CD14-positive monocyte (primary cell): ENCODE results near the gene IST1. TPM values are rescaled to one million over a fixed set of nuclear protein-coding genes. Genes with fewer than 3 reads are reported as not detected.

Experiments used
- DNase-seq, 3 donors: peaks; one replicate each; pipeline ENCODE4 v3.0.0-alpha.2; 2011 to 2022
- H2AFZ ChIP-seq: 2 replicates; pipeline ENCODE4 v1.6.0; 2012; ENCODE audit warnings: mild to moderate bottlenecking, low read depth, low read length, inconsistent platforms; ENCODE audit not compliant: insufficient read depth, poor library complexity, severe bottlenecking
- H3K27ac ChIP-seq, 2 donors: 1 replicate in 1 of 2; 2 replicates in 1 of 2; pipeline ENCODE4 v1.5.1; 2012 to 2013; ENCODE audit warnings: low read length in 2 of 2, control low read depth in 1 of 2, inconsistent platforms in 1 of 2, low read depth in 1 of 2, mild to moderate bottlenecking in 1 of 2
- H3K27me3 ChIP-seq, 2 donors: one replicate each; pipeline versions ENCODE4 v1.6.0 to v1.6.1; 2011 to 2013; ENCODE audit warnings: low read length in 2 of 2; ENCODE audit not compliant: control insufficient read depth in 2 of 2, insufficient read depth in 2 of 2
- H3K36me3 ChIP-seq, 2 donors: replicated peaks in 1 of 2; 1 replicate in 1 of 2; 2 replicates in 1 of 2; pipeline versions ENCODE4 v1.5.1 to v1.6.1; 2012 to 2013; ENCODE audit warnings: low read length in 2 of 2, control low read depth in 1 of 2, inconsistent platforms in 1 of 2, mild to moderate bottlenecking in 1 of 2; ENCODE audit not compliant: insufficient read depth in 2 of 2, control insufficient read depth in 1 of 2
- H3K4me1 ChIP-seq, 2 donors: 1 replicate in 1 of 2; 2 replicates in 1 of 2; pipeline versions ENCODE4 v1.5.1 to v1.6.1; 2012 to 2013; ENCODE audit warnings: low read length in 2 of 2, control low read depth in 1 of 2, inconsistent platforms in 1 of 2, mild to moderate bottlenecking in 1 of 2, moderate library complexity in 1 of 2; ENCODE audit not compliant: insufficient read depth in 2 of 2, control insufficient read depth in 1 of 2
- H3K4me2 ChIP-seq: replicated peaks from 2 replicates; pipeline ENCODE3; 2012; ENCODE audit warnings: low read length, moderate library complexity, mild to moderate bottlenecking; ENCODE audit not compliant: poor library complexity, severe bottlenecking; ENCODE audit errors: extremely low read depth
- H3K4me3 ChIP-seq, 3 experiments: fragments of 200-600 bp in 1 of 3; sonication (generic) in 1 of 3; replicated peaks in 1 of 3; 1 replicate in 2 of 3; 2 replicates in 1 of 3; pipeline ENCODE4 v1.5.1; 2011 to 2013; ENCODE audit warnings: low read length in 3 of 3, mild to moderate bottlenecking in 3 of 3, control low read depth in 2 of 3, low read depth in 2 of 3, inconsistent platforms in 1 of 3, moderate library complexity in 1 of 3
- H3K79me2 ChIP-seq: 2 replicates; pipeline ENCODE4 v1.6.0; 2012; ENCODE audit warnings: mild to moderate bottlenecking, control low read depth, inconsistent platforms, low read length, moderate library complexity; ENCODE audit not compliant: insufficient read depth
- H3K9ac ChIP-seq: 2 replicates; pipeline ENCODE4 v1.6.0; 2017; ENCODE audit warnings: low read length, mild to moderate bottlenecking; ENCODE audit not compliant: insufficient read depth, poor library complexity, severe bottlenecking
- H3K9me3 ChIP-seq, 2 donors: replicated peaks in 1 of 2; 1 replicate in 1 of 2; 2 replicates in 1 of 2; pipeline versions ENCODE4 v1.5.1 to v1.6.1; 2012 to 2013; ENCODE audit warnings: low read length in 2 of 2, control low read depth in 1 of 2; ENCODE audit not compliant: control insufficient read depth in 1 of 2, insufficient read depth in 1 of 2
- H4K20me1 ChIP-seq: 2 replicates; pipeline ENCODE4 v1.6.0; 2012; ENCODE audit warnings: mild to moderate bottlenecking, low read length, control low read depth, moderate library complexity; ENCODE audit not compliant: insufficient read depth
- H3K27ac Mint-ChIP-seq, 7 donors: one replicate each; pipeline ENCODE4 v1.8.0; 2020; ENCODE audit warnings: mild to moderate bottlenecking in 7 of 7, mixed read lengths in 7 of 7, moderate library complexity in 6 of 7, inconsistent platforms in 2 of 7
- H3K27me3 Mint-ChIP-seq, 3 donors: one replicate each; pipeline ENCODE4 v1.8.0; 2021 to 2022; ENCODE audit warnings: low read depth in 3 of 3, mild to moderate bottlenecking in 3 of 3, mixed read lengths in 3 of 3, moderate library complexity in 3 of 3, inconsistent platforms in 1 of 3
- H3K36me3 Mint-ChIP-seq, 2 donors: one replicate each; pipeline ENCODE4 v1.8.0; 2020; ENCODE audit warnings: mixed read lengths in 2 of 2, inconsistent platforms in 1 of 2, mild to moderate bottlenecking in 1 of 2
- H3K4me1 Mint-ChIP-seq: one replicate; pipeline ENCODE4 v1.8.0; 2020; ENCODE audit warnings: mild to moderate bottlenecking, mixed read lengths
- H3K4me3 Mint-ChIP-seq, 2 donors: one replicate each; pipeline ENCODE4 v1.8.0; 2020; ENCODE audit warnings: mild to moderate bottlenecking in 2 of 2, mixed read lengths in 2 of 2, moderate library complexity in 1 of 2
- H3K9me3 Mint-ChIP-seq, 7 donors: one replicate each; pipeline ENCODE4 v1.8.0; 2020 to 2022; ENCODE audit warnings: mixed read lengths in 7 of 7, mild to moderate bottlenecking in 6 of 7, moderate library complexity in 6 of 7, inconsistent platforms in 2 of 7
- WGBS: methylation state at CpG from one replicate; pipeline ENCODE4 v1.1.5; 2013; ENCODE audit warnings: missing lambda C conversion rate; ENCODE audit not compliant: insufficient coverage; 5-methylcytosine and 5-hydroxymethylcytosine counted together
- intact Hi-C, 2 donors: fragments of 100-400 bp; cut with micrococcal nuclease; formaldehyde crosslinking; loops; one replicate each; pipeline versions ENCODE4 v1.15.0 to v1.15.1; 2023
- polyA plus RNA-seq, 3 donors: library from polyadenylated mRNA; depleted of rRNA in 1 of 3; unstranded in 2 of 3; stranded (reverse) in 1 of 3; fragments of 300-500 nt in 2 of 3; fragments of >200 nt in 1 of 3; fragmentation: Illumina TruSeq in 2 of 3; gene quantifications; 1 replicate in 2 of 3; 2 replicates in 1 of 3; pipeline ENCODE4 v1.2.3, GENCODE V29; 2012 to 2021
- TF ChIP-seq, protein P1 (sequence below): fragments of 200-600 bp; IDR thresholded peaks from one replicate; pipeline ENCODE4 v1.8.0; 2022; ENCODE audit warnings: antibody characterized with exemption, mild to moderate bottlenecking

IST1 gene
- polyA plus RNA-seq, 3 donors = 81.3 to 233 (median 102) TPM

DNA sequence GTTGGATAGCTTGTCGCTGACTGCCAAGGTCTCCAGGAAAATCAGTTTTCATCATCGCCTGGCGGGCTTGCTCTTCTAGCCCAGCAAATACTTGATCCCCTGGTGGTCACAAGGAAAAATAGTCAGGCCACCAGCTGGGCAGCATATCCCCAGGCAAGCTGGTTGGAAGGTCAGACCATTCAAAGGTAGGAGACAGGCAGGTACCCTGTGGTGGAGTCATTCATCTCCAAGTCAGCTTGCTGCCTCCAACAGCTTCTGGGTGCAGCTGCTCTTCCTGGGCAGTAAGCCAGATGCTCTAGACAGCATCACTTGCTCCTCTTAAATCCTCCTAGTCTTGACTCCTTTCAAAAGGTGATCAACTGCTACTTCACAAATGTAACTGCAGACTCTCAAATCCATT, 27.4 kb upstream of the IST1 start:
- Mint-ChIP-seq H3K4me3 (no peak overlapping the region), H3K27me3 (peaks cover 0 to 3% (median 0%) of the 10 kb centered on the region in 3 donors), H3K9me3 (no peaks in the 10 kb centered on the region), H3K27ac (no peak overlapping the region), H3K4me1 (peaks cover 5% of the 10 kb centered on the region), H3K36me3 (peaks cover 38 to 42% of the 10 kb centered on the region in 2 donors)
- H2AFZ ChIP-seq = no peak overlapping the region
- H3K9ac ChIP-seq = no peak overlapping the region
- intact Hi-C loops = no loop called here
- H4K20me1 ChIP-seq = no peaks in the 10 kb centered on the region
- no peak for DNase-seq
- H3K36me3 ChIP-seq = peaks cover 15 to 35% of the 10 kb centered on the region in 2 donors
- H3K4me1 ChIP-seq = no peaks in the 10 kb centered on the region
- no peaks in the 10 kb centered on the region for H3K27me3 ChIP-seq
- no peaks in the 10 kb centered on the region for H3K9me3 ChIP-seq
- no peak overlapping the region for H3K4me3 ChIP-seq
- no peaks in the 10 kb centered on the region for H3K79me2 ChIP-seq
- H3K4me2 ChIP-seq = no peak overlapping the region
- 100% methylated on average over 3 of the region's 3 CpGs for WGBS
- TF ChIP-seq, protein P1, sequence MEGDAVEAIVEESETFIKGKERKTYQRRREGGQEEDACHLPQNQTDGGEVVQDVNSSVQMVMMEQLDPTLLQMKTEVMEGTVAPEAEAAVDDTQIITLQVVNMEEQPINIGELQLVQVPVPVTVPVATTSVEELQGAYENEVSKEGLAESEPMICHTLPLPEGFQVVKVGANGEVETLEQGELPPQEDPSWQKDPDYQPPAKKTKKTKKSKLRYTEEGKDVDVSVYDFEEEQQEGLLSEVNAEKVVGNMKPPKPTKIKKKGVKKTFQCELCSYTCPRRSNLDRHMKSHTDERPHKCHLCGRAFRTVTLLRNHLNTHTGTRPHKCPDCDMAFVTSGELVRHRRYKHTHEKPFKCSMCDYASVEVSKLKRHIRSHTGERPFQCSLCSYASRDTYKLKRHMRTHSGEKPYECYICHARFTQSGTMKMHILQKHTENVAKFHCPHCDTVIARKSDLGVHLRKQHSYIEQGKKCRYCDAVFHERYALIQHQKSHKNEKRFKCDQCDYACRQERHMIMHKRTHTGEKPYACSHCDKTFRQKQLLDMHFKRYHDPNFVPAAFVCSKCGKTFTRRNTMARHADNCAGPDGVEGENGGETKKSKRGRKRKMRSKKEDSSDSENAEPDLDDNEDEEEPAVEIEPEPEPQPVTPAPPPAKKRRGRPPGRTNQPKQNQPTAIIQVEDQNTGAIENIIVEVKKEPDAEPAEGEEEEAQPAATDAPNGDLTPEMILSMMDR = no peak
- H3K27ac ChIP-seq = no peak overlapping the region

DNA sequence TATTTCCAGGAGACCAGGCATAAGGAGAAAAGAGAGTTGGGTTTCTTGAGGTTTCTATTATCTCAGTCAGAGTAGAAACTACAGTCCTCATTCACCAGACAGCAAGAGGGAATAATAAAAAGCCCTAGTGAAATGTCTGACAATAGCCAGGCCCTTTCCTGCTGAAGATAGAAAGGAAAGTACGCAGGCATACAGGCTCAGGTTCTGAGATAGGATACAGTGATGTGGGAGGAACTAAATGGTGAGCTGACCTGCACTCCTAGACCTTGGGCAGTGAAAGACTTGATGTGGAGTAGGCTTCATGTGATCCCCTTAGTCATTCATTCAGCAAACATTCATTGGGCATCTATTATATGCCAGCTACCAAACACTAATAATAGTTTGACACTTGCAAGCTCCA, 26.2 kb upstream of the IST1 start:
- Histone ChIP-seq H2AFZ (no peak overlapping the region), H3K4me3 (no peak overlapping the region), H3K4me2 (no peak overlapping the region), H3K79me2 (no peaks in the 10 kb centered on the region), H3K27me3 (no peaks in the 10 kb centered on the region), H3K36me3 (peaks cover 7 to 26% of the 10 kb centered on the region in 2 donors), H3K9ac (no peak overlapping the region), H3K9me3 (no peaks in the 10 kb centered on the region), H3K4me1 (no peaks in the 10 kb centered on the region), H4K20me1 (no peaks in the 10 kb centered on the region), H3K27ac (no peak overlapping the region)
- H3K27ac Mint-ChIP-seq = no peak overlapping the region
- WGBS = 100% methylated on average over 1 of the region's 1 CpG
- H3K36me3 Mint-ChIP-seq = peaks cover 32 to 39% of the 10 kb centered on the region in 2 donors
- peaks cover 5% of the 10 kb centered on the region for H3K4me1 Mint-ChIP-seq
- no peak for DNase-seq
- H3K9me3 Mint-ChIP-seq = no peaks in the 10 kb centered on the region
- intact Hi-C loops = no loop called here
- H3K27me3 Mint-ChIP-seq = peaks cover 0 to 3% (median 0%) of the 10 kb centered on the region in 3 donors
- H3K4me3 Mint-ChIP-seq = no peak overlapping the region
- TF ChIP-seq, protein P1 = no peak
